UCSD-AML1 (cell line): ENCODE measurements around the gene PCNX2.
A peak's percentile ranks its signal among the peaks of the same experiment; 100 is the strongest.
"Not testable (repeated sequence)": the region's sequence is repeated elsewhere in the genome, so short reads cannot be mapped to it uniquely, and the experiment has no call there.

Experiments used
- DNase-seq: peaks from one replicate; lab custom pipeline; 2025; ENCODE audit not compliant: unreplicated experiment; lab: John Stamatoyannopoulos, UW

Gene PCNX2

GRCh38 chr1:233163696-233164095 is 131.8 kb downstream of the PCNX2 start:
- DNase-seq = no peak

GRCh38 chr1:233158322-233158721 is 137.2 kb downstream of the PCNX2 start:
- no peak for DNase-seq

GRCh38 chr1:233157245-233157644 is 138.3 kb downstream of the PCNX2 start:
- no peak for DNase-seq

GRCh38 chr1:233151861-233152260 is 143.7 kb downstream of the PCNX2 start:
- no peak for DNase-seq

- DNase-seq = no peak
Observed at GRCh38 chr1:233144434-233144833, 151.1 kb downstream of the PCNX2 start.

GRCh38 chr1:233143241-233143640 is 152.3 kb downstream of the PCNX2 start:
- DNase-seq = no peak

- DNase-seq = no peak
Observed at GRCh38 chr1:233140974-233141373, 154.6 kb downstream of the PCNX2 start.

GRCh38 chr1:233140499-233140898 is 155.0 kb downstream of the PCNX2 start:
- no peak for DNase-seq

GRCh38 chr1:233138788-233139585 is 156.5 kb downstream of the PCNX2 start:
- no peak for DNase-seq

GRCh38 chr1:233135833-233136232 is 159.7 kb downstream of the PCNX2 start:
- no peak for DNase-seq

GRCh38 chr1:233132445-233132844 is 163.1 kb downstream of the PCNX2 start:
- no peak for DNase-seq

GRCh38 chr1:233129031-233129430 is 166.5 kb downstream of the PCNX2 start:
- not testable (repeated sequence) for DNase-seq

GRCh38 chr1:233127157-233127556 is 168.4 kb downstream of the PCNX2 start:
- no peak for DNase-seq

GRCh38 chr1:233122779-233123178 is 172.7 kb downstream of the PCNX2 start:
- DNase-seq = no peak

GRCh38 chr1:233121947-233122559 is 173.5 kb downstream of the PCNX2 start:
- DNase-seq = no peak

- DNase-seq = peak; percentile 45
Observed at GRCh38 chr1:233114860-233115259, 180.7 kb downstream of the PCNX2 start.

- no peak for DNase-seq
Observed at GRCh38 chr1:233114159-233114558, 181.4 kb downstream of the PCNX2 start.

- DNase-seq = peak; percentile 79
Observed at GRCh38 chr1:233113009-233113879, 182.3 kb downstream of the PCNX2 start.

GRCh38 chr1:233112186-233113008 is 183.1 kb downstream of the PCNX2 start:
- DNase-seq = no peak

- no peak for DNase-seq
Observed at GRCh38 chr1:233111731-233112130, 183.8 kb downstream of the PCNX2 start.

- DNase-seq = no peak
Observed at GRCh38 chr1:233109096-233109495, 186.4 kb downstream of the PCNX2 start.
